Esophagus muscularis mucosa (tissue), 4 donors: ENCODE results near the gene CHCHD3. TPM values are rescaled to one million over a fixed set of nuclear protein-coding genes. Genes with fewer than 3 reads are reported as not detected.

Experiments used
- DNase-seq: peaks from one replicate; pipeline ENCODE4 v3.0.0-alpha.2; 2017; ENCODE audit errors: extremely low spot score
- H3K27ac ChIP-seq, 4 donors: fragments of 200-600 bp; sonication (generic); replicated peaks in 1 of 4; 1 replicate in 3 of 4; 2 replicates in 1 of 4; pipeline ENCODE4 v1.5.1; 2016 to 2019; ENCODE audit warnings: mild to moderate bottlenecking in 1 of 4
- H3K27me3 ChIP-seq, 4 donors: fragments of 200-600 bp; sonication (generic); one replicate each; pipeline versions ENCODE4 v1.5.1 to v1.6.0; 2016 to 2019
- H3K36me3 ChIP-seq, 4 donors: fragments of 200-600 bp; sonication (generic); one replicate each; pipeline ENCODE4 v1.5.1; 2016 to 2019
- H3K4me1 ChIP-seq, 4 donors: fragments of 200-600 bp; sonication (generic); one replicate each; pipeline ENCODE4 v1.5.1; 2016 to 2019
- H3K4me3 ChIP-seq, 4 donors: fragments of 200-600 bp; sonication (generic); 1 replicate in 2 of 4; 2 replicates in 2 of 4; pipeline ENCODE4 v1.5.1; 2016 to 2019; ENCODE audit warnings: mild to moderate bottlenecking in 4 of 4, moderate library complexity in 1 of 4
- H3K9me3 ChIP-seq, 4 donors: fragments of 200-600 bp; sonication (generic); 1 replicate in 3 of 4; 2 replicates in 1 of 4; pipeline ENCODE4 v1.5.1; 2016 to 2019
- EP300 ChIP-seq: sonication (generic); formaldehyde crosslinking; IDR thresholded peaks from one replicate; pipeline ENCODE4 v1.6.1; 2017; ENCODE audit warnings: antibody characterized with exemption
- POLR2A ChIP-seq: fragments of 450-650 bp; IDR thresholded peaks from one replicate; pipeline ENCODE4 v1.6.1; 2017; ENCODE audit warnings: antibody characterized with exemption, moderate library complexity, mild to moderate bottlenecking, low read depth
- POLR2AphosphoS5 ChIP-seq, 2 donors: sonication (generic); formaldehyde crosslinking; IDR thresholded peaks; one replicate each; pipeline ENCODE4 v1.6.1; 2017; ENCODE audit warnings: antibody characterized with exemption in 2 of 2
- WGBS: methylation state at CpG from one replicate; pipeline ENCODE4 v1.1.5; 2018; 5-methylcytosine and 5-hydroxymethylcytosine counted together
- intact Hi-C: fragments of 100-400 bp; cut with DNase I; formaldehyde crosslinking; loops from one replicate; pipeline ENCODE4 v1.15.1; 2023
- total RNA-seq, 4 donors: library from RNA; depleted of rRNA; stranded (reverse); fragments of >200 nt; gene quantifications; one replicate each; pipeline versions ENCODE4 v1.1.0 to v1.2.1, GENCODE V29; 2016
- TF ChIP-seq, protein P1 (sequence below), 3 experiments: fragments of 200-600 bp in 2 of 3; fragments of 450-650 bp in 1 of 3; sonication (generic) in 2 of 3; IDR thresholded peaks; one replicate each; pipeline ENCODE4 v1.5.1; 2017 to 2019; ENCODE audit warnings: antibody characterized with exemption in 3 of 3, mild to moderate bottlenecking in 2 of 3, moderate library complexity in 1 of 3

The CHCHD3 gene
- total RNA-seq, 4 donors from 2014 or later = 58.6 to 74.3 (median 68.9) TPM

DNA sequence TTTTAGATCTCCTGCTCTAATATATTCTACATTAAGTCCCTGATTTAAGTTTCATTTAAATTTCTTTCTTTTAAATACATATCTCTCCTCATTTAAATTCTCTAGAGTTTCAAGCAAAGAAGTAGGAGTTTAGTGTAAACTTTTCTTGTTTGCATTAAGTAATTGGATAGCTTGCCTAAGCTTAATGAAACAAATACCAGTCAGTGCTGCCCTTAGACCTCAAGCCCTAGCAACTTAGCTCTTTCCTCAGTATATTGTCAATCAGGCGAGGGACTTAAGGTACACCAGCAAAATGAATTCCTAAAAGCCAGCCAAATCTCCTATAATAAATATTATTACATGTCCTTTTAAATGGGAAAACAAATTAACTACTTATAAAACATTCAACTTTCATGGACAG is 101.5 kb downstream of the CHCHD3 start:
- no peak overlapping the region for H3K4me3 ChIP-seq
- 100% methylated on average over 1 of the region's 1 CpG for WGBS
- peaks cover 0 to 11% (median 5%) of the 10 kb centered on the region in 4 donors for H3K4me1 ChIP-seq
- H3K27ac ChIP-seq = no peak overlapping the region
- TF ChIP-seq POLR2AphosphoS5 (IDR thresholded peaks at IDR 0.05) (no peak), POLR2A (no peak), EP300 (no peak)
- TF ChIP-seq, protein P1, sequence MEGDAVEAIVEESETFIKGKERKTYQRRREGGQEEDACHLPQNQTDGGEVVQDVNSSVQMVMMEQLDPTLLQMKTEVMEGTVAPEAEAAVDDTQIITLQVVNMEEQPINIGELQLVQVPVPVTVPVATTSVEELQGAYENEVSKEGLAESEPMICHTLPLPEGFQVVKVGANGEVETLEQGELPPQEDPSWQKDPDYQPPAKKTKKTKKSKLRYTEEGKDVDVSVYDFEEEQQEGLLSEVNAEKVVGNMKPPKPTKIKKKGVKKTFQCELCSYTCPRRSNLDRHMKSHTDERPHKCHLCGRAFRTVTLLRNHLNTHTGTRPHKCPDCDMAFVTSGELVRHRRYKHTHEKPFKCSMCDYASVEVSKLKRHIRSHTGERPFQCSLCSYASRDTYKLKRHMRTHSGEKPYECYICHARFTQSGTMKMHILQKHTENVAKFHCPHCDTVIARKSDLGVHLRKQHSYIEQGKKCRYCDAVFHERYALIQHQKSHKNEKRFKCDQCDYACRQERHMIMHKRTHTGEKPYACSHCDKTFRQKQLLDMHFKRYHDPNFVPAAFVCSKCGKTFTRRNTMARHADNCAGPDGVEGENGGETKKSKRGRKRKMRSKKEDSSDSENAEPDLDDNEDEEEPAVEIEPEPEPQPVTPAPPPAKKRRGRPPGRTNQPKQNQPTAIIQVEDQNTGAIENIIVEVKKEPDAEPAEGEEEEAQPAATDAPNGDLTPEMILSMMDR (IDR thresholded peaks at IDR 0.05) = no peak
- intact Hi-C loops = no loop called here
- H3K27me3 ChIP-seq = no peaks in the 10 kb centered on the region
- H3K36me3 ChIP-seq = no peaks in the 10 kb centered on the region
- no peak for DNase-seq
- H3K9me3 ChIP-seq = no peaks in the 10 kb centered on the region

DNA sequence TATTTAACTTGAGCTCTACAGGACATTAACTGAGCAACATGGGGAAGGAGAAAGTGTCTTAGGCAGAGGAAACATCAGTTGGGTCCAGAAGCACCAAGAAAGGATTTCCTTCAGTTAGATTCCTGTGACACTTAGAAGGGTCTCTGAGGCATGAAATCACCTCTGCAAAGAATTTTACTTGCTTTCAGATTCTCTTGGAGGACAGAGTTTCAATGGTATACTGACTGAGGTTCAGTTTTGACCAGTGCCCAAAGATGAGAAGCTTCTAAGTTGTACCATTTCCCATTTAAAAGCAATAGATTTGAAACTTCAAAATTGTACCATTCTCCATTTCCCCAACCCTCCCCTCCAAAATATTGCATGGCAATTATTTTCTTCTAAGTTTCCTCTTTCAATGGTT is 102.4 kb downstream of the CHCHD3 start:
- intact Hi-C loops = no loop called here
- H3K27me3 ChIP-seq = no peaks in the 10 kb centered on the region
- no peak overlapping the region for H3K4me3 ChIP-seq
- no peaks in the 10 kb centered on the region for H3K9me3 ChIP-seq
- peaks cover 0 to 11% (median 5%) of the 10 kb centered on the region in 4 donors for H3K4me1 ChIP-seq
- TF ChIP-seq EP300 (no peak), POLR2A (no peak), POLR2AphosphoS5 (IDR thresholded peaks at IDR 0.05) (no peak)
- TF ChIP-seq, protein P1 (IDR thresholded peaks at IDR 0.05) = no peak
- no peak for DNase-seq
- H3K27ac ChIP-seq = no peak overlapping the region
- peaks cover 0 to 6% (median 2%) of the 10 kb centered on the region in 4 donors for H3K36me3 ChIP-seq

DNA sequence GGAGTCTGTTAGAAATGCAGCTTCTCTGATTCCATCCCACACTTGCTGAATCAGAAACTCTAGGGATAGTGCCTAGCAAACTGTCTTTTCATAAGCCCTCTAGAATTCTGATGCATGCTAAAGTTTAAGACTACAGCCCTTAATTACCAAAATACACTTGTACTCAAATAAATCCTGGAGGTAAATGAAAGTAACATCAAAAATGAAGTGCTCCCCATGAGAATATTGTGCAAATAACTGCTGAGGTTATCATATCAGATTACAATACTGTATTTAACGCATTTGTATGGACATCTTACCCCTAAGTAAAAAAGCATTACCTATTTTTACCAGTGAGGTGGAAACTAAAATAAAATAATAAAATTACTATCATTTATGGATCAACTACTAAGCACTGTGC is 104.7 kb downstream of the CHCHD3 start:
- Histone ChIP-seq H3K27me3 (no peaks in the 10 kb centered on the region), H3K4me3 (no peak overlapping the region), H3K27ac (no peak overlapping the region), H3K9me3 (no peaks in the 10 kb centered on the region), H3K4me1 (peaks cover 0 to 11% (median 5%) of the 10 kb centered on the region in 4 donors), H3K36me3 (peaks cover 0 to 22% (median 9%) of the 10 kb centered on the region in 4 donors)
- TF ChIP-seq POLR2AphosphoS5 (IDR thresholded peaks at IDR 0.05) (no peak), EP300 (no peak), POLR2A (no peak)
- TF ChIP-seq, protein P1 (IDR thresholded peaks at IDR 0.05) = no peak
- DNase-seq = no peak
- 90% methylated on average over 1 of the region's 1 CpG for WGBS
- intact Hi-C loops = no loop called here

DNA sequence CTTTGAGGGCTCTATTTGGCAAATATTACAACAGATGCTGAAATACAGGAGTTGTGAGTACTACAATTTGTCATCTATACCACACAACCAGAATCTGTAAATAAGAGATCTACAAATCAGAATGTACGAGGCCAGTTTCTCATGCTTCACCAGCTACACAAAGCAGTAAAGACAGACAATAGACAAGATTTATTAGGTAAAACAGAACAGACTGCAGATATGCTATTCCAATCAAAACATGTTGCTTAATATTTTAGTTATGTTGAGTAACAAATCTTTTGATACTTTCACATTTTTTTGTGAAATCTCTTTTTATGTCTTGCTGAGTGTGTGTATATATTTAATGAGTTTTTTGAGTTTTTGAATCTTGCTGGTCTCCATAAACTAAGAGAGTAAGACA is 109.1 kb downstream of the CHCHD3 start:
- H3K27me3 ChIP-seq = no peaks in the 10 kb centered on the region
- H3K36me3 ChIP-seq = peaks cover 0 to 22% (median 9%) of the 10 kb centered on the region in 4 donors
- no peaks in the 10 kb centered on the region for H3K9me3 ChIP-seq
- intact Hi-C loops = no loop called here
- DNase-seq = no peak
- no peak overlapping the region for H3K4me3 ChIP-seq
- no peak for TF ChIP-seq EP300
- TF ChIP-seq, protein P1 (IDR thresholded peaks at IDR 0.05) = no peak
- TF ChIP-seq POLR2A = no peak
- no peak for TF ChIP-seq POLR2AphosphoS5 (IDR thresholded peaks at IDR 0.05)
- peaks cover 0 to 4% (median 0%) of the 10 kb centered on the region in 4 donors for H3K4me1 ChIP-seq
- H3K27ac ChIP-seq = no peak overlapping the region
- WGBS = 91% methylated on average over 1 of the region's 1 CpG

DNA sequence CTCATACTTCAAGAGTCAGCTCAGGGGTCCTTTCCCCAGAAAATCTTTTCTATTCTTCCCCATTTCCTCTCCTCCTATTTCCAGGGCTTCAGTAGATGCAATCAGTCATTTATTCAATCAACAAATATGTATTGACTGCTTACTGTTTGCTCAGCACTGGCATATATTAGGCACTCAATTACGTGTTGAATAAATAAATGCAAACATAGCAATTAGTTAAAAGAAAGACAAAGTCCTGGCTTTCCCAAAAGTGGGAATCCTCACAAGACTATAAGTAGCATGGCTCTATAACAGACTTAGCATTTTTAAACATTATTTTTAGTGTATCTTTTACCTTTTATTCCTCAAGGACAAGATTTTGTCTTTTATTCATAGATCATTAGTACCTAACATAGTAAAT is 111.6 kb downstream of the CHCHD3 start:
- no peak overlapping the region for H3K27ac ChIP-seq
- H3K4me1 ChIP-seq = no peaks in the 10 kb centered on the region
- no peaks in the 10 kb centered on the region for H3K27me3 ChIP-seq
- DNase-seq = no peak
- TF ChIP-seq POLR2AphosphoS5 (IDR thresholded peaks at IDR 0.05) (no peak), EP300 (no peak)
- H3K9me3 ChIP-seq = no peaks in the 10 kb centered on the region
- intact Hi-C loops = no loop called here
- H3K4me3 ChIP-seq = no peak overlapping the region
- H3K36me3 ChIP-seq = peaks cover 0 to 22% (median 9%) of the 10 kb centered on the region in 4 donors
- 97% methylated on average over 1 of the region's 1 CpG for WGBS
